HG03280 (cell line): ENCODE measurements around the gene STAC3.

ENCODE experiments used
- ATAC-seq: cut with Tn5 transposase; IDR thresholded peaks from one replicate; pipeline ENCODE4 v1.9.1; 2021; ENCODE audit warnings: mild to moderate bottlenecking, moderate library complexity; ENCODE audit not compliant: unreplicated experiment

Gene STAC3

GRCh38 chr12:57212701-57213057, 38.3 kb downstream of the STAC3 start:
- no peak for ATAC-seq

DNA sequence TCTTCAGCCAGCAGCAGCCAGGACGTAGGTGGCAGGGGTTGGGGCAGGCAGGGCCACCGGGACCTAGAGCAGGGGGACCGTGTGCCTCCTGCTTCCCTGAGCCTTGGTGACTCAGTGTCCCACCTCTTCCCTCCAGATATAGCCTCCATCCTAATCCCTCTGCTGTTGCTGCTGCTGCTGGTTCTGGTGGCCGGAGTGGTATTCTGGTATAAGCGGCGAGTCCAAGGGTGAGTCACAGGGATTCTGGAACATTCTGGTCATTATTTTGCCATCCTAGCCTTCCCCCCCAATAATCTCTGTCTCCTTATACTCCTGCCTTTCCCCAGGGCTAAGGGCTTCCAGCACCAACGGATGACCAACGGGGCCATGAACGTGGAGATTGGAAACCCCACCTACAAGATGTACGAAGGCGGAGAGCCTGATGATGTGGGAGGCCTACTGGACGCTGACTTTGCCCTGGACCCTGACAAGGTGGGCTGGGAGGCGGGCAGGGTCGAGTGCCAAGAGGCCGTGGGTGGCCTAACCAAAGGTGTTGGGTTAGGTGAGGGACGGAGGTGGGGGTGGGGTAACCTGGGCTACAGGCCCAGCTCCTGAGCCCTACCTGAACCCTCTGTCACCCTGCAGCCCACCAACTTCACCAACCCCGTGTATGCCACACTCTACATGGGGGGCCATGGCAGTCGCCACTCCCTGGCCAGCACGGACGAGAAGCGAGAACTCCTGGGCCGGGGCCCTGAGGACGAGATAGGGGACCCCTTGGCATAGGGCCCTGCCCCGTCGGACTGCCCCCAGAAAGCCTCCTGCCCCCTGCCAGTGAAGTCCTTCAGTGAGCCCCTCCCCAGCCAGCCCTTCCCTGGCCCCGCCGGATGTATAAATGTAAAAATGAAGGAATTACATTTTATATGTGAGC, 38.9 kb downstream of the STAC3 start:
- no peak for ATAC-seq

GRCh38 chr12:57210926-57211692, 39.9 kb downstream of the STAC3 start:
- no peak for ATAC-seq

DNA sequence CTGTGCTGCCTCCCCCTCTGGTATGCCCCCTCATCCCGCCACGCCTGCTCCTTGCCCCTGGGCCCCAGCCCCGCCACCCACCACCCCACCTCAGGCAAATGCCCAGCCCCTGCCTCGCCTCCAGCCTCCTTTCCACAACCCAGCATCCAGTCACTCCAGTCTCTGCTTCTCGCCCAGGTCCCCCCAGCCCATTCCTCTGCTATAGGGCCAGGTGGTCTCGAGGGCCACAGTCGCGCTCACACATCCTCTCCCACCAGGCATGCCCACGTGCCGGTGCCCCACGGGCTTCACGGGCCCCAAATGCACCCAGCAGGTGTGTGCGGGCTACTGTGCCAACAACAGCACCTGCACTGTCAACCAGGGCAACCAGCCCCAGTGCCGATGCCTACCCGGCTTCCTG, 40.5 kb downstream of the STAC3 start:
- ATAC-seq: no peak

- no peak for ATAC-seq
These were observed 41.1 kb downstream of the STAC3 start for GRCh38 chr12:57209916-57210315.

GRCh38 chr12:57208631-57209282, 42.2 kb downstream of the STAC3 start:
- ATAC-seq: no peak

GRCh38 chr12:57207731-57208630, 43.0 kb downstream of the STAC3 start:
- no peak for ATAC-seq

DNA sequence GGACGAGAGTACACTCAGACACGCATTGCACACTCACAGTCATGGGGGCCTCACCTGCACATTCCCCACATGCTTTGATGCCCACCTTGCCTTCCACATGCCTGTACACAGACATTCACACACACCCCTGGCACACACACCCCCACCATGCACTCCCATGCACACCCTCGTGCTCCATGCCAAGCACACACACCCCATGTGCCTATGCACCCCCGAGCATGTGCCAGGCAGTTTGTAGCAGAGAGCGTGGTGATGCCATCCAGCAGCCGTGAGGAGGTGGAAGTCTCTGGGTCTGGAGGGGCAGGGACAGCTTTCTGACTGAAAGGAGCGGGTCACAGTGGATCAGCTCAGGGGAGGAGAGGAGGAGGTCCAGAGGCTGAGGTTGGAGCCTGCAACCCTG, 45.1 kb downstream of the STAC3 start:
- no peak for ATAC-seq

DNA sequence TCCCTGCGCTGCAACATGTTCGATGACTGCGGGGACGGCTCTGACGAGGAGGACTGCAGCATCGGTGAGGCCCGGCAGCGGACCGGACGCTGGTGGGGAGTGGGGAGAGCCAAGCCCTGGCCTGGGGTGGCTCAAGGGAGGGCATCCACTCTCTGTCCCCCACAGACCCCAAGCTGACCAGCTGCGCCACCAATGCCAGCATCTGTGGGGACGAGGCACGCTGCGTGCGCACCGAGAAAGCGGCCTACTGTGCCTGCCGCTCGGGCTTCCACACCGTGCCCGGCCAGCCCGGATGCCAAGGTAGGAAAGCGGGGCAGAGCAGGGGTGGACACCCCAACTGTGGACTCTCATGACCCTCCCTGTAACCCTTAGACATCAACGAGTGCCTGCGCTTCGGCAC, 45.8 kb downstream of the STAC3 start:
- ATAC-seq: no peak

GRCh38 chr12:57204454-57204853, 46.5 kb downstream of the STAC3 start:
- no peak for ATAC-seq

DNA sequence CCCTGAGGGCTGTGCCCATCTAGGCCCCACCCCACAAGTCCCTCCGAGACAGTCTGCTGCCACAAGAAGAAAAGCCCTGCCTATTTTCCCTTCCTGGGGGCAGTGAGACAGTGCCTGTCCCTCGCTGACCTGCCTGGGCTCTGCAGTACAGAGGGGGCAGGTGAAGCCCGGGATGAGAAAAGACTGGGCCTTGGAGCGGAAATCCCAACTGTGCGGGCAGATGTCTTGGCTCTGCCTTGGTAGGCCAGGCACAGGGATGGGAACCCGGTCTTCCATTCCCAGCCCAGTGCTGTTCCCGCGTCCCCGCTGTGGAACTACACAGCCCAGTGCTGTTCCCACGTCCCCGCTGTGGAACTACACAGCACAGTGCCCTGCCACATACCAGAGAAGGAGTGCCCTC, 47.2 kb downstream of the STAC3 start:
- no peak for ATAC-seq

DNA sequence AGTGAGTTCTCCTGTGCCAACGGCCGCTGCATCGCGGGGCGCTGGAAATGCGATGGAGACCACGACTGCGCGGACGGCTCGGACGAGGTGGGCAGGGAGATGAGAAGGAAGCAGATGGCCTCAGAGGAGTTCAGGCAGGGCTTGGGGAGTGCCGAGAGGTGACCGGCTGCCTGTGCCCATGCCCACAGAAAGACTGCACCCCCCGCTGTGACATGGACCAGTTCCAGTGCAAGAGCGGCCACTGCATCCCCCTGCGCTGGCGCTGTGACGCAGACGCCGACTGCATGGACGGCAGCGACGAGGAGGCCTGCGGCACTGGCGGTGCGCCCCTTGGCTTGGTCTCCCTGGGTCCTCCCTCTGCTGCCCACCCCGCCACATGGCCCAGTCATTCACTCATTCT, 47.8 kb downstream of the STAC3 start:
- no peak for ATAC-seq

DNA sequence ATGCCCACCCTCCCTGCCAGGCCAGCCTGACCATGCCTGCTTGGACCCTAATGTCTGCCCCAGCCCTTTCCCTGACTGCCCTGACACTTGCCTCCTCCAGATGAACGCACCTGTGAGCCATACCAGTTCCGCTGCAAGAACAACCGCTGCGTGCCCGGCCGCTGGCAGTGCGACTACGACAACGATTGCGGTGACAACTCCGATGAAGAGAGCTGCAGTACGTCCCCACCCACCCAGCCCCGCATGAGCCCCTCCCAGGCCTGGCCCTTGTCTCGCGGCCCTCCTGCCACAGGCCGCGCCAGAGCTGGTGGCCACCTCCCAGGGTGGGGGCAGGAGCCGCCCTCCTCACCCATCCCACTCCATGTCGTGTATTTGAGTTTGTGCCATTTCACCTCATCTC, 48.7 kb downstream of the STAC3 start:
- no peak for ATAC-seq

- ATAC-seq: no peak
These were observed 49.4 kb downstream of the STAC3 start for GRCh38 chr12:57201631-57202030.

- no peak for ATAC-seq
These were observed 49.8 kb downstream of the STAC3 start for GRCh38 chr12:57201219-57201618.

DNA sequence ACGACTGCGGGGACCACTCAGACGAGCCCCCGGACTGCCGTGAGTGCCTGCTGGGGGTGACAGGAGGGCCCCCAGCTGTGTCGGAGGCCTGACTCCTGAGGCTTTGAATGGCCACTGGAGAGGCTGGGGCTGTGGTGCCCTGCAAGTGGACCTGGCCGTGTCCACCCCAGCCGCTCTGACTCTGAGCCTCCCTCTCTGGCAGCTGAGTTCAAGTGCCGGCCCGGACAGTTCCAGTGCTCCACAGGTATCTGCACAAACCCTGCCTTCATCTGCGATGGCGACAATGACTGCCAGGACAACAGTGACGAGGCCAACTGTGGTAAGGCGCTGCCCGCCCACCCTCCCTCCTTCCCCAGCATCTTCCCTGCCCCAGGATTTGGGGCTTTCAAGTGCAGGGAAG, 50.5 kb downstream of the STAC3 start:
- ATAC-seq: no peak

- no peak for ATAC-seq
These were observed 51.8 kb downstream of the STAC3 start for GRCh38 chr12:57199191-57199590.

- ATAC-seq: no peak
These were observed 52.7 kb downstream of the STAC3 start for GRCh38 chr12:57198329-57198728.

GRCh38 chr12:57196956-57197355, 54.0 kb downstream of the STAC3 start:
- ATAC-seq: no peak

DNA sequence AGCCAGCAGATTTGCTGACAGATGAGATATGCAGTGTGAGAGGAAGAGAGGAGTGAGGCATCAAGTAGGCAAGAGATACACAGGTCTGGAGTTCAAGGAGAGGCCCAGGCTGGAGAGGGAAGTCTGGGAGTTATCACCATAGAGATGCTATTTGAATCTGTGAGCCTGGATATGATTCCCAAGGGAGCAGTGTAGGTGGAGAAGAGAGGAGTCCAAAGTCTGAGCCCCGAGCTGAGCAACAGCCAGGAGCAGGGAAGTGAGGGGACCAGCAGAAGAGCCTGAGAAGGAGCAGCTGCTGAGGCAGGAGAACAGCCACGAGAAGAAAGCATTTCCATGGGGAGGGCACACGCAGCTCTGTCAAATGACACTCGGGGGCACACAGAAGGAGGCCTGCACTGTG, 54.5 kb downstream of the STAC3 start:
- no peak for ATAC-seq
